ENCODE data around the gene CBY2.
"Not testable (repeated sequence)": the region's sequence is repeated elsewhere in the genome, so short reads cannot be mapped to it uniquely, and the experiment has no call there.

CBY2 gene

DNA sequence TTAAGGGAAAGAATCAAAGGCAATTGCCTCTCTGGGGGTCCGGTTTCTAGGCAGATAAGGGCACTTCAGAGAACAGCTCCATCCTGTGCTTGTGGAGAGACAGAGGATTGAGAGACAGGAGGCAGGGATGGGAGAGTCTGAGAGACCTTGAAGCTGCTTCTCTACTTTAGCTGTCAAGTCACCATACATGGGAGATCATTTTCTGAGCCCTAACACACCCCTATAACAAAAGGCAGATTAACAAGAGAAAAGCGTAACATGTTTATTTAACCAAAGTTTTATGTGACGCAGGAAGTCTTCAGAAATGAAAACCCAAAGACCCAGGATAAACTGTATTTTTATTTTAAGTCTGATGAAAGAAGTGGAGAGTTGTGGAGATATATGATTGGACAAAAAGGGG lies 48.4 kb downstream of the CBY2 start:
- no peak overlapping the region for H3K27ac Mint-ChIP-seq
- no peaks in the 10 kb centered on the region for H3K36me3 Mint-ChIP-seq (ENCODE audit: low read depth)
- peaks cover 3% of the 10 kb centered on the region for H3K27me3 Mint-ChIP-seq
- no peaks in the 10 kb centered on the region for H3K9me3 Mint-ChIP-seq
- no peak overlapping the region for H3K4me3 Mint-ChIP-seq
- H3K4me1 Mint-ChIP-seq (ENCODE audit: low read depth), result no peaks in the 10 kb centered on the region

DNA sequence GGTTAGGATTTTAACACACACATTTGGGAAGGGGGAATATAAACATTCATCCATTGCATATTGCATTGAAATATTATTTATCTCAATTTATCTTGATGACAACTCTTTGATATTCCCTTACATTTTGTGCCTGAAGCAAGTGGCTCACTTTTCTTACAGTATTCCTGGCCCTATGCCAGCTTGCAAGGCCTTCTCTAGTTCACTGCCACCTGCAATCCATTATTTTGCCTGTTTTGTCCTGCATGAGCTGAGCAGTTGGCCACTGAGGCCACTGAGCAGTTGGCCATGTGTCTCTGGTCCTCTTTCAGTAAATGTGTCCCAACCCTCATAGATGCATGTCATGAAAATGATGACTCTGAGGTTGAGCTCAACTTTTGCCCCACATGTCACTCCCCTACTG lies 49.8 kb downstream of the CBY2 start:
- Mint-ChIP-seq H3K4me3 (no peak overlapping the region), H3K27ac (no peak overlapping the region), H3K9me3 (no peaks in the 10 kb centered on the region), H3K4me1 (ENCODE audit: low read depth) (no peaks in the 10 kb centered on the region), H3K36me3 (ENCODE audit: low read depth) (no peaks in the 10 kb centered on the region), H3K27me3 (peaks cover 3% of the 10 kb centered on the region)

DNA sequence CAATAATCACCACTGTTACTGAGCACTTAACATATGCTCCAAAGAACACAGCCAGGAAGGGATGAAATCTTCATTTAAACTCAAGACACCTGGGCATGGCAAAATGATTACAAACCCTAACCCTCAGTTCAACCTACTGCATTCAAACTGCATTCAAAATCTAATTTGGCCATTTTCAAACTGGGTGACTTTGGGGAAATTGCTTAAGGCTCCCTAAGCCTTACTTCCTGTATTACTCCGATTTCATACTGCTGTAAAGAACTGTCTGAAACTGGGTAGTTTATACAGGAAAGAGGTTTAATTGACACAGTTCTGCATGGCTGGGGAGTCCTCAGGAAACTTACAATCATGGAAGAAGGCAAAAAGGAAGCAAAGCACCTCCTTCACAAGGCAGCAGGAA lies 50.4 kb downstream of the CBY2 start:
- Mint-ChIP-seq H3K27ac (no peak overlapping the region), H3K4me1 (ENCODE audit: low read depth) (no peaks in the 10 kb centered on the region), H3K36me3 (ENCODE audit: low read depth) (no peaks in the 10 kb centered on the region), H3K27me3 (peaks cover 3% of the 10 kb centered on the region), H3K9me3 (peaks cover 2% of the 10 kb centered on the region), H3K4me3 (no peak overlapping the region)

DNA sequence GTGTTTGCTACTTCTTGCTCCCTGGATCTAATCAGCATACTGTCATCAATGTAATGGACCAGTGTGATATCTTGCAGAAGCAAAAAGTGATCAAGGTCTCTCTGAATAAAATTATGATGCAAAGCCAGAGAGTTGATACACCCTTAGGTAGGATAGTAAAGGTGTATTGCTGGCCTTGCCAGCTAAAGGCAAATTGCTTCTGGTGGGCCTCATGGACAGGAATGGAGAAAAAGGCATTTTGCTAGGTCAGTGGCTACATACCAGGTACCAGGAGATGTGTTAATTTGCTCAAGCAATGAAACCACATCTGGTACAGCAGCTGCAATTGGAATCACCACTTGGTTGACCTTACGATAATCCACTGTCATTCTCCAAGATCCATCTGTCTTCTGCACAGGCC lies 54.4 kb downstream of the CBY2 start:
- H3K4me3 Mint-ChIP-seq; H3K4me1 Mint-ChIP-seq (ENCODE audit: low read depth); H3K27ac Mint-ChIP-seq; H3K36me3 Mint-ChIP-seq (ENCODE audit: low read depth); H3K27me3 Mint-ChIP-seq: not testable (repeated sequence)
- peaks cover 13% of the 10 kb centered on the region for H3K9me3 Mint-ChIP-seq

DNA sequence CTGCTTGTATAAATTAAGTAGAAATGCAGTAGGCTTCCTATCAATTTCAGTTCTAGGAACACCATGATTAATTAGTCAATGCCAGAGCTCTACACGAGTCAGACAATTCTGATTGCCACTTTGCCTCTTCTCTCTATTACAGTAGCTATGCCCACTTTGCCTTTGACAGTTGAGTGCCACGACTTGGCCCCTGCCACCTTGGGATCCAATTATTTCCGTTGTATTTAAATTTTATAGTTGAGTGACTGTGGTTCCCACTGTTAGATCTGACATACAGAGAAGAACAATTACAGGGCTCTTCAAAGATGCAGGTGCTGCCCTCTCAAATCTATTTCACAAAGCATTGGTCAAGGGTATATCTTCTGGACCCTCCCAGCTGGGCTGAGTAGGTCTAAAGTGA lies 55.5 kb downstream of the CBY2 start:
- peaks cover 13% of the 10 kb centered on the region for H3K9me3 Mint-ChIP-seq
- H3K27ac Mint-ChIP-seq; H3K4me1 Mint-ChIP-seq (ENCODE audit: low read depth); H3K27me3 Mint-ChIP-seq; H3K4me3 Mint-ChIP-seq; H3K36me3 Mint-ChIP-seq (ENCODE audit: low read depth): not testable (repeated sequence)

DNA sequence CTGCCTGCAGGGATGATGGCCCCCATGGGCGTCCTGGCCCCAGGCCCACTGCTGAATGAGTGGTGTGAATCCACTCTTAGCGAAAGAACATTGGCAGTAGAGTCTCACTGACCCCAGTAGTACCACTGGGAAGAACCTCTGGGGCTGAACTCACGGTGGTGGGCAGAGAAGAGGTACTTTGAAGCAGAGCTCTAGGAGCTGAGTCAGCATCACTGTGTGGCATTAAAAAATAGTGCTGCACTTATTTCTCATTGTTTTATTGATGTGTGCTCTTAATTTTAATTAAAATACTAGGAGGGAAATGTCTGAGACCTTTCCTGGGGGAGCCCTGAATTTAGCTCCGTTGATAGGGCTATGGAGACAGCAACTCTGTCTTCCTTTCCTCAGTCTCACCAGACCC lies 61.3 kb downstream of the CBY2 start:
- H3K27me3 Mint-ChIP-seq, result peaks cover 13% of the 10 kb centered on the region
- no peak overlapping the region for H3K27ac Mint-ChIP-seq
- H3K4me1 Mint-ChIP-seq (ENCODE audit: low read depth), result no peaks in the 10 kb centered on the region

More for the DNA sequence above, 61.3 kb downstream of the CBY2 start:
- Mint-ChIP-seq H3K36me3 (ENCODE audit: low read depth) (no peaks in the 10 kb centered on the region), H3K9me3 (peaks cover 4% of the 10 kb centered on the region), H3K4me3 (no peak overlapping the region)

Measured in stimulated activated naive CD8-positive, alpha-beta T cell treated with anti-CD3 and anti-CD28 coated beads, Interleukin-15, Interleukin-2, amounts not matched to agents 100 ng/mL and 50 ng/mL, for 24 hours (primary cell).